SK-N-MC (cell line): ENCODE data around the gene MESP2.
A peak's percentile ranks its signal among the peaks of the same experiment; 100 is the strongest.

Source experiments
- DNase-seq: peaks from one replicate; pipeline ENCODE4 v3.0.0-alpha.2; 2011; ENCODE audit warnings: low read depth, low spot score
- H3K27ac ChIP-seq: fragments of 200-600 bp; sonication (generic); 2 replicates; pipeline ENCODE4 v1.5.1; 2016; ENCODE audit warnings: mixed run types
- H3K36me3 ChIP-seq: fragments of 200-600 bp; sonication (generic); 2 replicates; pipeline ENCODE4 v1.6.1; 2017; ENCODE audit warnings: antibody characterized with exemption, low read length, mixed read lengths; ENCODE audit not compliant: insufficient read depth
- H3K4me3 ChIP-seq: fragments of 200-600 bp; sonication (generic); 2 replicates; pipeline ENCODE4 v1.5.1; 2016
- H3K9ac ChIP-seq: fragments of 200-600 bp; sonication (generic); 2 replicates; pipeline ENCODE4 v1.8.0; 2017; ENCODE audit warnings: mixed run types, mixed read lengths; ENCODE audit not compliant: insufficient read length
- H3K9me3 ChIP-seq: fragments of 200-600 bp; sonication (generic); 2 replicates; pipeline ENCODE4 v1.6.1; 2017; ENCODE audit warnings: low read depth, mild to moderate bottlenecking, antibody characterized with exemption, low read length, moderate library complexity, mixed read lengths
- EZH2 ChIP-seq: fragments of 200-600 bp; sonication (generic); IDR thresholded peaks from one replicate; pipeline ENCODE4 v1.6.1; 2017; ENCODE audit warnings: antibody characterized with exemption
- FOXP2 ChIP-seq: optimal IDR thresholded peaks from 2 replicates; pipeline ENCODE3; 2011; ENCODE audit warnings: mild to moderate bottlenecking, moderate library complexity; ENCODE audit not compliant: insufficient read depth; ENCODE audit errors: extremely low read length, control extremely low read depth
- POLR2AphosphoS5 ChIP-seq: IDR thresholded peaks from 2 replicates; pipeline ENCODE4 v1.6.1; 2012; ENCODE audit warnings: mild to moderate bottlenecking, low read depth, low read length, borderline replicate concordance

MESP2 gene, protein sequence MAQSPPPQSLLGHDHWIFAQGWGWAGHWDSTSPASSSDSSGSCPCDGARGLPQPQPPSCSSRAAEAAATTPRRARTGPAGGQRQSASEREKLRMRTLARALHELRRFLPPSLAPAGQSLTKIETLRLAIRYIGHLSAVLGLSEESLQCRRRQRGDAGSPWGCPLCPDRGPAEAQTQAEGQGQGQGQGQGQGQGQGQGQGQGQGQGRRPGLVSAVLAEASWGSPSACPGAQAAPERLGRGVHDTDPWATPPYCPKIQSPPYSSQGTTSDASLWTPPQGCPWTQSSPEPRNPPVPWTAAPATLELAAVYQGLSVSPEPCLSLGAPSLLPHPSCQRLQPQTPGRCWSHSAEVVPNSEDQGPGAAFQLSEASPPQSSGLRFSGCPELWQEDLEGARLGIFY

DNA sequence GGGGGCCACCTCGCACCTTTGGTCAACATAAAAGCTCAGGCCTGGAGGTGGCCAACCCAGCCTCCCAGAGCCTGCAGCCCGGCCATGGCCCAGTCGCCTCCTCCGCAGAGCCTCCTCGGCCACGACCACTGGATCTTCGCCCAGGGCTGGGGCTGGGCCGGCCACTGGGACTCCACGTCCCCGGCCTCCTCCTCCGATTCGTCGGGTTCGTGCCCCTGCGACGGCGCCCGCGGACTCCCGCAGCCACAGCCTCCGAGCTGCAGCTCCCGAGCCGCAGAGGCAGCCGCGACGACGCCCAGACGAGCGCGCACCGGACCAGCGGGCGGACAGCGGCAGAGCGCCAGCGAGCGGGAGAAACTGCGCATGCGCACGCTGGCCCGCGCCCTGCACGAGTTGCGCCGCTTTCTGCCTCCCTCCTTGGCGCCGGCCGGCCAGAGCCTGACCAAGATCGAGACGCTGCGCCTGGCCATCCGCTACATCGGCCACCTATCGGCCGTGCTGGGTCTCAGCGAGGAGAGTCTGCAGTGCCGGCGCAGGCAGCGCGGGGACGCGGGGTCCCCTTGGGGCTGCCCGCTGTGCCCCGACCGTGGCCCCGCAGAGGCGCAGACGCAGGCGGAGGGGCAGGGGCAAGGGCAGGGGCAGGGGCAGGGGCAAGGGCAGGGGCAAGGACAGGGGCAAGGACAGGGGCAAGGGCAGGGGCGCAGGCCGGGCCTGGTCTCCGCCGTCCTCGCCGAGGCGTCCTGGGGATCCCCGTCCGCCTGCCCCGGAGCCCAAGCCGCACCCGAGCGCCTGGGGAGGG, at the start of gene MESP2:
Gene MESP2 (plus strand): TSS at position 59 of the 799 bp plus-strand sequence. CDS start 26 bp downstream, at position 85.
- Histone ChIP-seq H3K27ac (no peak within 1 kb of the TSS), H3K9ac (no peak within 1 kb of the TSS), H3K36me3 (no peaks in the 10 kb centered on the region), H3K9me3 (no peaks in the 10 kb centered on the region), H3K4me3 (no peak within 1 kb of the TSS)
- no peak for TF ChIP-seq FOXP2
- no peak for TF ChIP-seq POLR2AphosphoS5
- TF ChIP-seq EZH2: no peak
- DNase-seq: no peak

DNA sequence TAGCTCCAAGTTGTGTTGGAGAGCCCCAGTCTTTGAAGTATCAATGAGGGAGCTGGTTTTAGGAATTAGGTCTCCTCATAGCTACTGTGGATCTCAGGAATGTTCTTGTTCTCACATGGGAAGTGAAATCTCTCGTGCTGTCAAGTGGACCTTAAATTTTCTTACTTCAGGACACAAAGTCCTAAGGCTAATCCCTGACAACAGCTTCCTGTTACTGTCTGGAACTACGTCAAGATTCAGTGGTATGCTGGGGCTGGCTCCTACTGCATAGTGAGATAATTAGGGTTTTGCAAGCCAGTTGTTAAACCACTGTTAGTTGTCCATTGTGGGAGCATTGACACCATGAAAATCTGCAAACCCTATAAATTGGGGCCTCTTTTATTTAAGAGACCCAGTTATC, 47.9 kb upstream of the MESP2 start:
- no peaks in the 10 kb centered on the region for H3K36me3 ChIP-seq
- 0 out of 2 replicates have a peak overlapping the region, but pooled peaks have one; percentile 2 for H3K4me3 ChIP-seq
- TF ChIP-seq POLR2AphosphoS5: no peak
- peak; percentile 22 for DNase-seq
- H3K9ac ChIP-seq: no peak overlapping the region
- no peaks in the 10 kb centered on the region; the same call in 1 of the 2 replicates for H3K9me3 ChIP-seq
- H3K27ac ChIP-seq: no peak overlapping the region

DNA sequence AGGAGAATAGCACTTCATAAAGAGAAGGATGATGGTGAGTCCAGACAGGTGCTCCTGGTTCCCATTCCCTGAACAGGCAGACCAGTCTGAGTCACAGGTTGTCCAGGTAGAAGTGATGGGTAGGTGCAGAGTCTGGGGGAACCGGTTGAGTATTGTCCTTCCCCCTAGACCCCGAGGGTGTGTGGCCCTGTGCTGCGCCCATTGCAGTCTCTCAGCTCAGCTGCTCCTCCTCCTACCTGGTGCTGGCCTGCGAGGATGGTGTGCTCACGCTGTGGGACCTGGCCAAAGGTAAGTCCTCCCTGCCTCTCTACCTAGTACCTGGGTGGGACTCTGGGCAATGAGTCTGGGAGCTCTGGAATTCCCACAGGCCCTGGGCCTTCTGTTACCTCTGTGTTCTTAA, 44.9 kb upstream of the MESP2 start:
- Histone ChIP-seq H3K27ac (no peak overlapping the region), H3K9ac (no peak overlapping the region), H3K4me3 (no peak overlapping the region), H3K9me3 (no peaks in the 10 kb centered on the region), H3K36me3 (no peaks in the 10 kb centered on the region)
- TF ChIP-seq FOXP2 (no peak), POLR2AphosphoS5 (no peak), EZH2 (no peak)
- no peak for DNase-seq

DNA sequence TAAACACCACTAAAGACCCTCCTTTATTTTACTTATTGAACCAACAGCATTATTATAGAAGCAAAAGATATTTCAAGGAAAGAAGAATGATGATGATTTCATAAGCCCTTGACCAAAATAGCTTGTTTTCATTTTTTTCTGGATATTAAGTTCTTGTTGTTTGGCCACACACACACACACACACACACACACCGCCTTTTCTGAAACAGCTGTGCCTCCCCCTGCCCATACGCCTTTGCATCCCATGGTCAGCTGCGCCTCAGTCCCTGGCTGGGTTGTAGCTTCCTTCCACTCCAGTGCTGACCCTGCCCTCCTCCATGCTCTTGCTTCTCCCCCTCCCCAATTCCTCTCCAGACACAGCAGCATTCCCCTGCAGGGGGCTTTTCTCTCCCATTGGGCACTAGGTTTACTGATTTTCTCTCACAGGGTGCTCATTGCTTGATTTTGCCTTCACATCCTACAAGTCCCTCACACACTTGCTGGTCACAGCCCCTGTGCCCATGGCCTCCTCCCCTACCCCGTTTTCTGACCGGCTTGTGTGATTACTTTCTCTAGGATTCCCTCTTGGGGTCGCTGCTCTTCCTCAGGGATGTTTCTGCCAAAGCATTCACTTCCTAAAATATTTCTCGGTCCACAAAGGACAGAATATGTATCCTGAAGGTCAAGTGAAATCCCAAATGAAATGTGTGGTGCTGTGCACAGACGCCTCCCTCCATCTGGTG, 43.5 kb upstream of the MESP2 start:
- no peak overlapping the region for H3K27ac ChIP-seq
- DNase-seq: no peak
- H3K4me3 ChIP-seq: no peak overlapping the region
- H3K36me3 ChIP-seq: no peaks in the 10 kb centered on the region
- TF ChIP-seq EZH2 (no peak), POLR2AphosphoS5 (no peak), FOXP2 (no peak)
- H3K9me3 ChIP-seq: no peaks in the 10 kb centered on the region
- no peak overlapping the region for H3K9ac ChIP-seq

DNA sequence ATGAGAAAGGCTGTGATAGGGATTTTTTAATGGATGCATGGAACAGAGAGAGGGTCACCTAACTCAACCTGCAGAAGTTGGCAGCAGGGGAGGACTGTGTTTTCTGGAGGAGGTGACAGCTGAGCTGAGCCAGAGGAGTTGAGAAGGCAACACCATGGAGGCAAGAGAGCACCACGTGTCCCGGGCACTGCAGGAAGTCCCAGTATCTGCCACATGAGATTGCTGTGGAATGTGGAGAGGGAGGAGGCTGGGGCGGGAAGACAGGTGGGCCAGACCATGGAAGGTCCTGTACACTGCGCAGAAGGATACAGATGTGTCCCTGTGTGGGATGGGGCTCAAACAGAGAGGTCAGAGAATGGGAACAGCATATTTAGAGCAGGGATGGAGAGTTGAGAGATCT, 40.4 kb upstream of the MESP2 start:
- Histone ChIP-seq H3K36me3 (no peaks in the 10 kb centered on the region), H3K9me3 (no peaks in the 10 kb centered on the region), H3K27ac (no peak overlapping the region), H3K9ac (no peak overlapping the region), H3K4me3 (no peak overlapping the region)
- TF ChIP-seq EZH2: no peak
- TF ChIP-seq POLR2AphosphoS5: no peak
- TF ChIP-seq FOXP2: no peak
- no peak for DNase-seq

DNA sequence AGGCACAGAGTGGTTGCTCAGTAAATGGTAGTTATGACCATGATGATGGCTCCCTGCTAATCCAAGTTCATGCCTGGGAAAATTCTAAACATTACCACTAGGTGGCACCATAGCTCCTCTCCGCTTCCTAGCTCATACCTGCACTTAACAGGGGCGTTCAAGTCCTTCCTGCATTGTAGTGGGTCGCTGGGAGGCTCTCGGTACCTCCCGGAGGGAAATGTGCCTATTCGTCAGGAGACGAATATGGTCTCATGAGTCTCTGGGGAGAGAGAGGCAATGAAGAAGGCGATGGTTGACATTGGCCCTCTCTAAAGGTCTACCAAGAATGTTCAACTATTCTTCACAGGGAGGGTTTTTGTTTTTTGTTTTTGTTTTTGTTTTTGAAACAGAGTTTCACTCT, 36.0 kb upstream of the MESP2 start:
- no peak for TF ChIP-seq POLR2AphosphoS5
- no peak for TF ChIP-seq FOXP2
- TF ChIP-seq EZH2: no peak
- Histone ChIP-seq H3K27ac (no peak overlapping the region), H3K4me3 (0 out of 2 replicates have a peak overlapping the region, but pooled peaks have one; percentile 19), H3K9ac (no peak overlapping the region), H3K9me3 (no peaks in the 10 kb centered on the region), H3K36me3 (no peaks in the 10 kb centered on the region)
- peak; percentile 78 for DNase-seq

DNA sequence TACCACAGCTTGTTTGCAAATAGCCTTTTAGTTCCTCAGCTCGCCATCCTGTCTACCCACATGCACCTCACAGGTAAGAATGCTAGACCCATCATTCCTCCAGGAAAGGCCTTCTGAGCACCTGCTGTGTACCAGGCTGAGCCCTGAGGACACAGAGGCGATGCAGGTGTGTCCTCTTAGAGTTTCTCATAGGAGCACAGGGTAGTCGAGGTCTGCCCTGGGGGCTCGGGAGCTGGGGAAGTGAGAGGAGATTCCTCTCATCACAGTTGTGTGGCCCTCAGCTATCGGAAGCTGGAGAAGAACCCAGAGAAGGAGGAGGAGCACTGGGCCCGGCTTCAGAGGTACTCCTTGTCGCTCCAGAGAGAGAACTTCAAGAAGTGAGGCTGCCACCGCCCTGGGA, 33.1 kb upstream of the MESP2 start:
- H3K9me3 ChIP-seq: no peaks in the 10 kb centered on the region
- H3K27ac ChIP-seq: no peak overlapping the region
- no peak overlapping the region for H3K9ac ChIP-seq
- no peaks in the 10 kb centered on the region for H3K36me3 ChIP-seq
- TF ChIP-seq POLR2AphosphoS5 (no peak), EZH2 (no peak), FOXP2 (no peak)
- DNase-seq: no peak
- H3K4me3 ChIP-seq: no peak overlapping the region

DNA sequence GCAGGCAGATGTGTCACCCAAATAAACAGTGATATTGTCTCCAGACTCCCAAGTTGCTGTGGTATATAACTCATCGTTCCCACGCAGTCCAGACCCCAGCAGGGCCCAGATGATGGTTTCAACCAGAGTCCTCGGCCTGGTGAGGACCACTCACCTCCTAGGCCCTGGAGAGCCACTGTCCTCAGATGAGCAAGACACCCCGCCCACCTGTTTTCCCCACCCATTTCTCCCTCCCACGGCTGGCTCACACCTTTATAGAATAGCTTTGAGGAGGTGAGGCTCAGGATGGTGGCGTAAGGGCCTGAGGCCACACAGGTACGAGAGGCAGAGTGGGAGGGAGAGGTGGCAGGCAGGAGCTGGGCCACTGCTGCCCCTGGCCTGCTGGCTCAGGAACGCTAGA, 32.5 kb upstream of the MESP2 start:
- no peaks in the 10 kb centered on the region for H3K36me3 ChIP-seq
- no peak overlapping the region for H3K9ac ChIP-seq
- H3K9me3 ChIP-seq: no peaks in the 10 kb centered on the region
- no peak for DNase-seq
- H3K4me3 ChIP-seq: no peak overlapping the region
- H3K27ac ChIP-seq: no peak overlapping the region
- TF ChIP-seq FOXP2 (no peak), EZH2 (no peak)
